Activated naive CD8-positive, alpha-beta T cell (primary cell): ENCODE results near the gene TMEM131.
"Not testable (repeated sequence)": the region's sequence is repeated elsewhere in the genome, so short reads cannot be mapped to it uniquely, and the experiment has no call there.

Experiments used
- H3K27ac Mint-ChIP-seq: one replicate; pipeline ENCODE4 v1.8.0; 2021; ENCODE audit warnings: mixed read lengths
- H3K27me3 Mint-ChIP-seq: one replicate; pipeline ENCODE4 v1.8.0; 2021; ENCODE audit warnings: mixed read lengths
- H3K36me3 Mint-ChIP-seq: one replicate; pipeline ENCODE4 v1.8.0; 2021; ENCODE audit warnings: mixed read lengths
- H3K4me1 Mint-ChIP-seq: one replicate; pipeline ENCODE4 v1.8.0; 2021; ENCODE audit warnings: low read depth, mixed read lengths
- H3K4me3 Mint-ChIP-seq: one replicate; pipeline ENCODE4 v1.8.0; 2021; ENCODE audit warnings: mild to moderate bottlenecking, mixed read lengths
- H3K9me3 Mint-ChIP-seq: one replicate; pipeline ENCODE4 v1.8.0; 2021; ENCODE audit warnings: low read depth, mixed read lengths

Gene TMEM131

GRCh38 chr2:97995734-97996624, at the start of gene TMEM131:
Gene TMEM131, minus strand, starts transcription at chr2:97995948. Its CDS starts 286 bp downstream, at chr2:97995662.
- no peaks in the 10 kb centered on the region for H3K36me3 Mint-ChIP-seq
- H3K4me3 Mint-ChIP-seq, result peak within 1 kb of the TSS; percentile 94
- peaks cover 33% of the 10 kb centered on the region for H3K4me1 Mint-ChIP-seq
- peak within 1 kb of the TSS; percentile 95 for H3K27ac Mint-ChIP-seq
- no peaks in the 10 kb centered on the region for H3K9me3 Mint-ChIP-seq
- H3K27me3 Mint-ChIP-seq, result no peaks in the 10 kb centered on the region

- not testable (repeated sequence) for H3K4me1 Mint-ChIP-seq, H3K4me3 Mint-ChIP-seq, H3K27ac Mint-ChIP-seq, H3K27me3 Mint-ChIP-seq
- Mint-ChIP-seq H3K36me3 (peaks cover 14% of the 10 kb centered on the region), H3K9me3 (peaks cover 29% of the 10 kb centered on the region)
Measured at GRCh38 chr2:98044730-98045129, 49.0 kb upstream of the TMEM131 start.

- Mint-ChIP-seq H3K4me3 (no peak overlapping the region), H3K36me3 (peaks cover 14% of the 10 kb centered on the region), H3K9me3 (peaks cover 29% of the 10 kb centered on the region), H3K27ac (no peak overlapping the region), H3K27me3 (peaks cover 4% of the 10 kb centered on the region), H3K4me1 (no peaks in the 10 kb centered on the region)
Measured at GRCh38 chr2:98043101-98043500, 47.4 kb upstream of the TMEM131 start.

GRCh38 chr2:98040331-98040939, 44.7 kb upstream of the TMEM131 start:
- Mint-ChIP-seq H3K9me3 (peaks cover 25% of the 10 kb centered on the region), H3K4me3 (no peak overlapping the region), H3K4me1 (no peaks in the 10 kb centered on the region), H3K27ac (no peak overlapping the region), H3K36me3 (peaks cover 10% of the 10 kb centered on the region), H3K27me3 (peaks cover 4% of the 10 kb centered on the region)

GRCh38 chr2:98039085-98039756, 43.5 kb upstream of the TMEM131 start:
- Mint-ChIP-seq H3K9me3 (peaks cover 13% of the 10 kb centered on the region), H3K4me3 (no peak overlapping the region), H3K4me1 (no peaks in the 10 kb centered on the region), H3K27me3 (peaks cover 4% of the 10 kb centered on the region), H3K27ac (no peak overlapping the region), H3K36me3 (peaks cover 2% of the 10 kb centered on the region)

GRCh38 chr2:98037666-98038336, 42.1 kb upstream of the TMEM131 start:
- Mint-ChIP-seq H3K9me3 (no peaks in the 10 kb centered on the region), H3K36me3 (no peaks in the 10 kb centered on the region), H3K4me1 (no peaks in the 10 kb centered on the region), H3K27me3 (peaks cover 4% of the 10 kb centered on the region), H3K4me3 (no peak overlapping the region), H3K27ac (no peak overlapping the region)

- Mint-ChIP-seq H3K4me1 (no peaks in the 10 kb centered on the region), H3K9me3 (no peaks in the 10 kb centered on the region), H3K36me3 (no peaks in the 10 kb centered on the region), H3K4me3 (no peak overlapping the region), H3K27ac (no peak overlapping the region), H3K27me3 (peaks cover 4% of the 10 kb centered on the region)
Measured at GRCh38 chr2:98037206-98037605, 41.5 kb upstream of the TMEM131 start.

- no peak overlapping the region for H3K4me3 Mint-ChIP-seq
- H3K36me3 Mint-ChIP-seq, result no peaks in the 10 kb centered on the region
- no peaks in the 10 kb centered on the region for H3K4me1 Mint-ChIP-seq
- no peaks in the 10 kb centered on the region for H3K27me3 Mint-ChIP-seq
- H3K27ac Mint-ChIP-seq, result no peak overlapping the region
- H3K9me3 Mint-ChIP-seq, result no peaks in the 10 kb centered on the region
Measured at GRCh38 chr2:98036349-98037000, 40.7 kb upstream of the TMEM131 start.

GRCh38 chr2:98034745-98035144, 39.0 kb upstream of the TMEM131 start:
- no peak overlapping the region for H3K4me3 Mint-ChIP-seq
- H3K27ac Mint-ChIP-seq, result no peak overlapping the region
- no peaks in the 10 kb centered on the region for H3K9me3 Mint-ChIP-seq
- H3K36me3 Mint-ChIP-seq, result no peaks in the 10 kb centered on the region
- no peaks in the 10 kb centered on the region for H3K27me3 Mint-ChIP-seq
- H3K4me1 Mint-ChIP-seq, result no peaks in the 10 kb centered on the region

GRCh38 chr2:98032086-98032485, 36.3 kb upstream of the TMEM131 start:
- Mint-ChIP-seq H3K9me3 (no peaks in the 10 kb centered on the region), H3K27me3 (no peaks in the 10 kb centered on the region), H3K27ac (no peak overlapping the region), H3K4me3 (no peak overlapping the region), H3K36me3 (no peaks in the 10 kb centered on the region), H3K4me1 (peaks cover 14% of the 10 kb centered on the region)

GRCh38 chr2:98029718-98030222, 34.0 kb upstream of the TMEM131 start:
- Mint-ChIP-seq H3K4me1 (peaks cover 28% of the 10 kb centered on the region), H3K27ac (no peak overlapping the region), H3K9me3 (no peaks in the 10 kb centered on the region), H3K27me3 (no peaks in the 10 kb centered on the region), H3K36me3 (no peaks in the 10 kb centered on the region), H3K4me3 (no peak overlapping the region)

- peaks cover 28% of the 10 kb centered on the region for H3K4me1 Mint-ChIP-seq
- no peaks in the 10 kb centered on the region for H3K9me3 Mint-ChIP-seq
- no peak overlapping the region for H3K27ac Mint-ChIP-seq
- H3K4me3 Mint-ChIP-seq, result no peak overlapping the region
- no peaks in the 10 kb centered on the region for H3K36me3 Mint-ChIP-seq
- H3K27me3 Mint-ChIP-seq, result no peaks in the 10 kb centered on the region
Measured at GRCh38 chr2:98028931-98029717, 33.4 kb upstream of the TMEM131 start.

- peaks cover 28% of the 10 kb centered on the region for H3K4me1 Mint-ChIP-seq
- no peaks in the 10 kb centered on the region for H3K36me3 Mint-ChIP-seq
- H3K27ac Mint-ChIP-seq, result no peak overlapping the region
Measured at GRCh38 chr2:98028101-98028561, 32.4 kb upstream of the TMEM131 start.

More at GRCh38 chr2:98028101-98028561, 32.4 kb upstream of the TMEM131 start:
- Mint-ChIP-seq H3K4me3 (no peak overlapping the region), H3K27me3 (no peaks in the 10 kb centered on the region), H3K9me3 (no peaks in the 10 kb centered on the region)
